Peyer's patch (tissue), 4 donors: ENCODE data around the gene ARHGAP35.

Experiments
- POLR2A ChIP-seq, 2 donors: fragments of 450-650 bp; IDR thresholded peaks; one replicate each; pipeline ENCODE4 v1.5.1; 2017; ENCODE audit warnings: antibody characterized with exemption in 2 of 2, mild to moderate bottlenecking in 2 of 2, moderate library complexity in 2 of 2
- TF ChIP-seq, protein P1 (sequence below), 6 experiments: fragments of 450-650 bp in 4 of 6; fragments of 200-600 bp in 2 of 6; sonication (generic) in 1 of 6; IDR thresholded peaks; one replicate each; pipeline ENCODE4 v1.5.1; 2017 to 2019; ENCODE audit warnings: antibody characterized with exemption in 6 of 6, mild to moderate bottlenecking in 3 of 6, moderate library complexity in 1 of 6

DNA sequence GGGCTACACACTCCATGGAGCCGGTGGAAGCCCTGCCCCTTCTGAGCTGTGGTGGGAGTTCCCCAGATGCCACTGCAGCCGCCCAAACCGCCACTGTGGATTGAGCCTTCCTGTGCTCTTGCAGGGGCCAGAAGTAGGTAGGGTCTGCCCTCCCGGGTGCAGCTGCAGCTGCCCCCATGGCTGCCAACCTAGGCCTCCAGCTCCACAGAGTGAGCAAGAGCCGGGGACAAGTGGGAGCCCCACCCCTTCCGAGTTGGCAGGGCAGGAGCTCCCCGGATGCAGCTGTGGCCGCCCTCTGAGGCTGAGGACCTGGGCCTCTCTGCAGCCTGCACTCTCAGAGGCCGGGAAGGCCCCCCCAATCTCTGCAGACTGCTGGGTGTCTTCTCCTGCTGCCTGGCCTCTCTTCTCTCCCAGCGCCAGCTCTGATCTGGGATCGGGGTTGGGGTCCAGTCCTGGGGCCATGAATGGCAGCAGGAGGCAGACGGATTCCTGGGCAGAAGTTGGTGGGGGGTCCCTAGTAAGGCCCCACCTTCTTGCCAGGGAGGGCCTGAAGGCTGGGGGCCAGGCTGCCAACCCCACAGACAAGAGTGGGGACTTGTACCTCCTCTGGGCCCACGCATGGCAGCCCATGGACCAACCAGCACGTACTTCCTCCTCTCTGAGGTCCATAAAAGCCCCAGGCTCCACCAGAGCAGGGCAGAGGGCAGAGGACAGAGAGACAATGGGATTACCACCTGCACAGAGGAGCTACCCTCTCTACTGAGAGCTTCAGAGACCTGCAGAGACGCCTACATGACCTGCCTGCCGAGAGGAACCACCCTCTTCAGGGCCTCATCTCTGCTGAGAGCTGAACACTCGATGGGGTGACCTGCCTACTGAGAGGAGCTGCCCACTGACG is 39.0 kb upstream of the ARHGAP35 start:
- TF ChIP-seq, protein P1, sequence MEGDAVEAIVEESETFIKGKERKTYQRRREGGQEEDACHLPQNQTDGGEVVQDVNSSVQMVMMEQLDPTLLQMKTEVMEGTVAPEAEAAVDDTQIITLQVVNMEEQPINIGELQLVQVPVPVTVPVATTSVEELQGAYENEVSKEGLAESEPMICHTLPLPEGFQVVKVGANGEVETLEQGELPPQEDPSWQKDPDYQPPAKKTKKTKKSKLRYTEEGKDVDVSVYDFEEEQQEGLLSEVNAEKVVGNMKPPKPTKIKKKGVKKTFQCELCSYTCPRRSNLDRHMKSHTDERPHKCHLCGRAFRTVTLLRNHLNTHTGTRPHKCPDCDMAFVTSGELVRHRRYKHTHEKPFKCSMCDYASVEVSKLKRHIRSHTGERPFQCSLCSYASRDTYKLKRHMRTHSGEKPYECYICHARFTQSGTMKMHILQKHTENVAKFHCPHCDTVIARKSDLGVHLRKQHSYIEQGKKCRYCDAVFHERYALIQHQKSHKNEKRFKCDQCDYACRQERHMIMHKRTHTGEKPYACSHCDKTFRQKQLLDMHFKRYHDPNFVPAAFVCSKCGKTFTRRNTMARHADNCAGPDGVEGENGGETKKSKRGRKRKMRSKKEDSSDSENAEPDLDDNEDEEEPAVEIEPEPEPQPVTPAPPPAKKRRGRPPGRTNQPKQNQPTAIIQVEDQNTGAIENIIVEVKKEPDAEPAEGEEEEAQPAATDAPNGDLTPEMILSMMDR (IDR thresholded peaks at IDR 0.05) = no peak
- no peak for TF ChIP-seq POLR2A (IDR thresholded peaks at IDR 0.05)
